Measurements from ENCODE around the gene RAD9B.
"Not testable (repeated sequence)": the region's sequence is repeated elsewhere in the genome, so short reads cannot be mapped to it uniquely, and the experiment has no call there.

Gene RAD9B

DNA sequence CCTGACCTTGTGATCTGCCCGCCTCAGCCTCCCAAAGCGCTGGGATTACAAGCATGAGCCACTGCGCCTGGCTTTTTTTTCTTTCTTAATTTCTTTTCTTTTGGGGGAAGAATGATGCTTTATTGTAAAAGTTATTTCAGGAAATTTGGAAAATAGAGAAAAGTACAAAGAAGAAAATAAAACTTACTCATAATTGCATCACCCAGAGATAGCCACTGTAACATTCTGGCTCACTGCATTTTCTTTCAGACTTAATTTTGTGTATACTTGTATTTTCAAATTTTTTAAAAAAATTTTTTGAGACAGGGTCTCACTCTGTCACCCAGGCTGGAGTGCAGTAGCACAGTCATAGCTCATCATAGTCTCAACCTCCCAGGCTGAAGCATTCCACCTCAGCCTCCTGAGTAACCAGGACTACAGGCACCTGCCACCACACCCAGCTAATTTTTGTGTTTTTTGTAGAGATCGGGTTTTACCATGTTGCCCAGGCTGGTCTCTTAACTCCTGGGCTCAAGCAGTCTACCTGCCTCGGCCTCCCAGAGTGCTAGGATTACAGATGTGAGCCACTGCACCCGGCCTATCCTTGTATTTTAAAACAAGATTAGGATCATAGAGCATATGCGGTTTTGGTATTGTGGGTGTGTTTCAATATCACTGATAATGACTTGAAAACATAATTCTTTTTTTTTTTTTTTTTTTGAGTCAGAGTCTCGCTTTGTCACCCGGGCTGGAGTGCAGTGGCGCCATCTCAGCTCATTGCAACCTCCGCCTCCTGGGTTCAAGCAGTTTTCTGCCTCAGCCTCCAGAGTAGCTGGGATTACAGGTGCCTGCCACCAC lies 19.0 kb downstream of the RAD9B start:
- not testable (repeated sequence) for H3K4me3 ChIP-seq (ENCODE audit: low read depth, low read length); DNase-seq (ENCODE audit: low read depth)

DNA sequence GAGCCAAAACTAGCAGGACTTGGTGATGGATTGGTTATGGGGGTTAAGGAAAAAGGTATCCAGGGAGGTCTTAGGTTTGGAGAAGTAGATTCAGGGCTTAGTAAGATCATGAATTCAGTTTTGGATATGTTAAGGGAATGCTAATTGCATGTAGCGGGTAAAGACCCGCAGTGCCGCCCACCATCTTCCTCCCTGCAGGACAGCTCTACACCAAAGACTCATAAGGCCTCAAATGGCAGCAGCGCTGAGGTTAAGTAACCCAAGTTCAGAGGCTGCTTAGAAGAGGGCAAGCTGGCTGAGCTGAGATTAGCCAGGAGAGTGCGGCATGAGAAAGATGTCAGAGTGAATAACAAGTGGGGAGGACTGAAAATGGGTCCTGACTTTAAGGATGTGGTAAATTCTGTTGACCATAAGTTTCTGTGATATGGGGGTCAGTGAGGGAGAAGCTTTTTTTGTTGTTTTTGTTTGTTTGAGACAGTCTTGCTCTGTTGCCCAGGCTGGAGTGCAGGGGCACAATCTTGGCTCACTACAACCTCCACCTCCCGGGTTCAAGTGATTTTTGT lies 26.2 kb downstream of the RAD9B start:
- no peak for DNase-seq (ENCODE audit: low read depth)
- no peak overlapping the region for H3K4me3 ChIP-seq (ENCODE audit: low read depth, low read length)

DNA sequence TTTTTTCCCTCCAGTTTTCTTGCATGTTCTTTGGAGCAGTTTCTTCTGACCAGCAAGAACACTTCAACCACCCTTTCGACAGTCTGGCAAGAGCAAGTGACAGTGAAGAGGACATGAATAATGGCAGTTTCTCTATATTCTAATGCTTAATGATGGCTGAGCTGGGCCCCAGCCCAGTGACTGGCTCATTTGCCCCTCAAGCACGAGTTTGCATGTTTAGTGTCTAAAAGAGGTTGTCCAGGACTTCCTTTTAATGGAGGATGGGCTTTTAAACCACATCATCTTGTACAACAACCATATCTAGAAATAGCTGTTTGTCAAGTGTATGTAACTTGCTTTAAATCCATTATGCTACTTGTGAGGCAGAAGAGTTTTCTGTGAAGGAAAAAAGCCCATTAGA lies 28.4 kb downstream of the RAD9B start:
- no peak overlapping the region for H3K4me3 ChIP-seq (ENCODE audit: low read depth, low read length)
- DNase-seq (ENCODE audit: low read depth): no peak

DNA sequence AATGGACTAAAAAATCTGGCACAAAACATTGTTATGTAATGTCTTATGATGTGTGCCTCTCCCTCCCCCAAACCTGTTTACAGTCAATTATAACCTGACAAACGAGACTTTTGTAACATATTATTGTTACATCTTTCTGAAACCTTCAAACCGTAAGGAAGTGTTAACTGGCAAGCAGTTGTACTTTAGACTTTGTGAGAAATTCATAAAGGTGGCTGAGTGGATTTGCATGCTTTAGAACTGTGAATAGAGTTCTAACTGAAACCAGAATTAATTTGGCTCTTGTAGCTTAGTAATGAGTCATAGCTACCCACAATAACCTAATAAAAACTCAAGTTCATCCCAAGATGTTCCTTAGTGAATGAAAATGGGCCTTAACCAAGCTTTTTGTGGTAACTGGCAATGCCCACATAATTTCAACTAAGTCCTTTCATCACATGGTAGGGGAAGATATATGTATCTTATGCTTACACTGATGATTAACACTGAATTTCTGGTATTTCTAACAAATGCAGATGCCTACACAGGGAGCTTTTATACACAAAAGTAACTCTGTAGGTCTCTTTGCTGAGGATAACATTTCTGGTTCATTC lies 29.7 kb downstream of the RAD9B start:
- no peak overlapping the region for H3K4me3 ChIP-seq (ENCODE audit: low read depth, low read length)
- DNase-seq (ENCODE audit: low read depth): peak; percentile 50

DNA sequence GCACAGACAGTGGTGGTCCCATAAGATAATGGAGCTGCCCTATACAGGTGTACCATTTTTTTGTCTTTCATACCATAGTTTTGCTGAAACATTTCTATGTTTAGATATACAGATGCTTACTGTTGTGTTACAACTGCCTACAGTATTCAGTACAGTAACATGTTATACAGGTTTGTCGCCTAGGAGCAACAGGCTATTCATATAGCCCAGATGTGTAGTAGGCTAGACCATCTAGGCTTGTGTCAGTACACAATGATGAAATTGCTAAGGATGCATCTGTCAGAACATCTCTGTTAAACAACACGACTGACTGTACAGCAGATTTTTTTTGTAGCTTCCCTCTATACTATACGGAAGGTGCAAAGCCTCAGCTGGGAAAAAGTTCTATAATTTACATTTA lies 30.5 kb downstream of the RAD9B start:
- no peak for DNase-seq (ENCODE audit: low read depth)

DNA sequence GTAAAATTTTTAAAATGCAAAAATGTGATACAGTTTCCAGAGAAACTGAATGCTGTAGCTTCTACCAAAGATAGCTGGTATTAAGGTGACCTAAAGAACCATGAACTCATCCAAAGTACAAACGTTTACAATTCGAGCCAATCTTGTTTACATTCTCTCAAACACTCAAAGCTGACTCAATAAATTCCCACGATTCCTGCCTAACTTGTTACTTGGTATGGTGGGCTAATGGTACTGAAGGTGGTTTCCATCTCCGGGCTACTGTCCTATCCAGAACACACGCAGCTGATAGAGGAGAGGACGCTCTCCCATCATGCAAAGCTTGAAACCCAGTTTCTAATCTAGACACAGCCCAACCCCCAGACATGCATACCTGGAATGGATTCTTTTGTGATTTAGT lies 31.5 kb downstream of the RAD9B start:
- no peak overlapping the region for H3K4me3 ChIP-seq (ENCODE audit: low read depth, low read length)
- no peak for DNase-seq (ENCODE audit: low read depth)

More for the DNA sequence above, 30.5 kb downstream of the RAD9B start:
- H3K4me3 ChIP-seq (ENCODE audit: low read depth, low read length): no peak overlapping the region

DNA sequence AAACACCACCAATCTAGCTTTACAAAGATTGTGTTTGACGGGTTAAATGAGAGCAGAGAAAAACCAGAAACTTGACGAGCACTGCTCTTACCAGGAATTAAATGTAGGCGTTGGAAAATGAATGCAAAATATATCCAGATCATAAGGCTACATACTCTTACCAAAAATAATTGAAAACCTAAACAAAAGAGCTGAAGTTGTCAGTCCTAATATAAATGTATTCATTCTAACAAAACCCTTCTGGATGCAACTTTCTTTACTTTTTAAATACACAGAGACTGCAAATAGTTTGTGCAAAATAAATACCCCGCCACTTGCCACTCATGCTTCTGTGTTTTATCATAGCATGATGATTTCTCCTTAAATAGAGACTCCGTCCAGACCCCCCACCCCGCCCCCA lies 32.7 kb downstream of the RAD9B start:
- DNase-seq (ENCODE audit: low read depth): no peak
- no peak overlapping the region for H3K4me3 ChIP-seq (ENCODE audit: low read depth, low read length)

DNA sequence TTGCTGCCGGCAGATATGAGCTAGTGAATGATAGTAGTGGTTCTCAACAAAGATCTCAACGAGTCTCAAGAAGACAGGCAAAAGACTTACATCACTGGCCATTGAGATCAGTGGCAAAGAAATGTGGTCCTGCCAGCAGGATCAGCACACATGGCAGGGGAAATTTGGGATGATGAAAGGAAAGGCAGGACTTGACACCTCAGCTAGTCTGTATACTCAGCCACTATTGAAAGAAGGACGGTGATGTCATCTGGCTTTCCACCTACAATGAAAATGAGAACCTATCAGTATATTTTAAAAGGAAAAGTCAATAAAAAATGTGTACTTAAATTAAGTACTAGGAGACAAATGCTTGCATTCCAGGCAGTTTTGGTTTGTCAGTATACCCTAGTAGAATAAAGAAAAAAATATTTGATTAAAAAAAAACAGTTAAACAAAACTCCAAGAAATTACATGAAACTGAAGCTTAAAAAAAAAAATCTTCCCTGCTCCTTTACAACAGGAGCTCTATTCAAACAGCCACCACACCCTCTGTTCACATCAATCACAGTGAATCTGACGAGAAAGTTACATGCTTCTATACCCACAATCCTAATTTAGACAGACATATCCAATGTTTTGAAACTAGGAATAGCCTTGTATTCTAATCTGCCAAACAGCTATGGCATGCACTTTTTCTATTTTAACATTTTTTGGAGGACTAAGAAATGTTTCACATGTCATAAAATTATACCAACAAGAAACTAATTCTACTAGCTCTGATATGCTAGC lies 34.9 kb downstream of the RAD9B start:
- H3K4me3 ChIP-seq (ENCODE audit: low read depth, low read length): no peak overlapping the region
- DNase-seq (ENCODE audit: low read depth): no peak

DNA sequence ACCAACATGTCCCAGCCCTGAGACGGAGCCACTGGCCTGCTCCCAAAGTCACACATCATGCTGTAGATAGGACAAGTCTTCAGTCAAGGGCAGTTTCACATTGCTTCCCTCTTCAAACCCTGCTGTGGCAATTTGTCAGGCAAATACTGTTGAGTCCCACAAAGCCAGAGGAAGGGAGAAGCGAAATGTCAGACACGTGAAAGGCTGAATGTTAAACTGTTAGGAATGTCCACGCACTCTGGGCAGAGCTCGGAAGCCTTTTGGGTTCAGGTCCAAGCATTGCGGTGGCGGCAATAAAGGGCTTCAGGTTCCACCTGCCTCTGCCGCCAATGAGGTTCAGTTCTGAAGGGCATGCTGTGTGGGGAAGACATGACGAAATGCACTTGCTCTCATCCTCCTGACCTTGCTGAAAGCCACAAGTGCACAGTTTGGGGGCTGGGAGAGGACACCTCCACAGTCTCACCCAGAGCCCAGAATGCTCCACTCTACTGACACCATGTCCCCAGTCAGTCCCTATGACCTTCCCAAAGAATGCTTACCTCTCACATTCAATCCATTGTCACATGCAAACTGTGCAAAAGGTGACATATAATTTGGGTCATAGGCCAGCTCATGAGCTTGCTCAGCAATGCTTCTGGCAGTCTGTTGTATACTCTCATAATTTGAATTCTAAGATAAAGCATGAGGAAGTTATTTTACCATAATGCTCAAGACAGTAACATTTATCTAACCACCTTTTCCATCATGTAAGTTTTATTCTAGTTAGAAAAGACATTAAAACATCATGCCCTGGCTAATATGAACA lies 35.7 kb downstream of the RAD9B start:
- H3K4me3 ChIP-seq (ENCODE audit: low read depth, low read length): no peak overlapping the region
- no peak for DNase-seq (ENCODE audit: low read depth)

DNA sequence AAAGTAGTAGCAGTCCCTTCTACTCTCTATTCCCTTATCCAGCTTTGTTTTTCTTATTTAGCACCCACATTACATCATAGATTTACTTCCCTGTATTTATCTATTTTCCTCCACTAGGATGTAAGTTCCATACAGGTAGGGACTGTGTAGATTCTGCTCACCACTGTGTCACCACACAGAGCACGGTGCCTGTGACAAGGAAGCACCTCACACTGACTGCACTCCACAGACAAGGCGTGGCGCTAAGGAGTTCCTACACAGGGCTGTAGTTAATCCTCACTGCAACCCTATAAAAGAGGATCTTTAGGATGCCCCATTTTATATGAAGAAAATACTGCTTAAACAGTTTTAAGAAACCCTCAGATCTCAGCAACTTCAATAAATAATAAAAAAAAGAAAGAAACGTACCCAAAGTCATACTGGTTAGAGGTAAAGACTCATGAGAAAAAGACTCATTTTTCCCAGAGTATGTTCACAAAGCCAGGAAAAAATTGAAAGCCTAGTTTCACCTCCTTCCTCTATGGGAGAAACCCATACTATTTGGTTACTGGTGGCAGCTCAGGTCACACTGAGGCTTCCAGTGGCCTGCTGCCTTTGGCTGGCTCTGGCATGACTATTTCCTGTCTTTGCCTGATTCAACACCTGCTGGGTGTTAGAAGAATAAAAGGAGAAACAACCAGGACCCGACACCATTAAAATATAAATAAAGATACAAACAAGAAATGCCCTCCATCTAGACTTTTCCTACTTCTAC lies 36.9 kb downstream of the RAD9B start:
- no peak overlapping the region for H3K4me3 ChIP-seq (ENCODE audit: low read depth, low read length)
- no peak for DNase-seq (ENCODE audit: low read depth)

DNA sequence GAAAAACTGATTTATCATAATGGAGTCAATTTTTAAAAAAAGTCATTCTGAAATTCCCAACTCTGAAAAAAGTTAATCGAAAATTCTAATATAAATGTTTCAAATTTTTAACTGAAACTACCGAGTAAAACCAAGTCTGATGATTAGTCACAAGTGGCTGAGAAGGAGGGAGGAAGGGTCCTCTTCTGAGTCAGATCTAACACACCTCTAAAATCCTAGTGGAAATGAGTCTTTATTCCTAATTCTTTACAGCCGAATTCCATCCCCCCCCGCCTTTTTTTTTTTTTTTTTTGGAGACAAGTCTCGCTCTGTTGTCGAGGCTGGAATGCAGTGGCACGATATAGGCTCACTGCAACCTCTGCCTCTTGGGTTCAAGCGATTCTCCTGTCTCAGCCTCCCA lies 37.9 kb downstream of the RAD9B start:
- no peak for DNase-seq (ENCODE audit: low read depth)
- H3K4me3 ChIP-seq (ENCODE audit: low read depth, low read length): no peak overlapping the region

DNA sequence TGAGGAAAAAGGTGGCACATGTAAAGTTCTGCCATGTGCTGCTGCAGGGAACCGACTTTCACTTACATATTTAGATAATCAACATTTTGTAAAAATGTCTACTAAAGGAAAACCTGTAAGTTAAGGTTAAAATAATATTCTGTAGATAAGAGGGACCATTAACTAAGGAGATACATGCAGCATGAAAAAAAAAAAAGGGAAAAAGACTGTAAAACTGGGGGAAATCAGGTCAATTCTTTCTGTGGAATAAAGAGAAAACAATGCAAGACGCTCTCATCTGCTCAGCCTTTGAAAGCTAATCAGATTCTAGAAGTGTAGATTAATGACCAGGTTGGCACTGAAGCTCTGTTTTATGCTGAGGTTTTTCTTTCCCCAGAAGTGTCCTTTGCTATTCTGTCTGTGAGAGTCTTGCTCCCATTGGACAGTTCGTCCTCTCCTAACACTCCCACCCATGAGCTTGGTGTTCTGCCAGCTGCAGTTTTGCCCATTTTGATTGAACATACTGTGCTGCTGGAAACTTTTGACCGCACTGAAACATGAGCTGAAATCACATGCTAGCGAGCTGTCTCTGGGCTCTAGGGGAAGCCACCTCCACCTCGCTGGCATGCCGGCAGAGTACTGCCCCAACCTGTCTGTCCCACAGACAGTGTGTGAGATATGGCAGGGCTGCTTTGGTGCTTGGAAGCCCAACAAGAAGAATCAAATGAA lies 41.3 kb downstream of the RAD9B start:
- peak; percentile 76 for DNase-seq (ENCODE audit: low read depth)
- no peak overlapping the region for H3K4me3 ChIP-seq (ENCODE audit: low read depth, low read length)

DNA sequence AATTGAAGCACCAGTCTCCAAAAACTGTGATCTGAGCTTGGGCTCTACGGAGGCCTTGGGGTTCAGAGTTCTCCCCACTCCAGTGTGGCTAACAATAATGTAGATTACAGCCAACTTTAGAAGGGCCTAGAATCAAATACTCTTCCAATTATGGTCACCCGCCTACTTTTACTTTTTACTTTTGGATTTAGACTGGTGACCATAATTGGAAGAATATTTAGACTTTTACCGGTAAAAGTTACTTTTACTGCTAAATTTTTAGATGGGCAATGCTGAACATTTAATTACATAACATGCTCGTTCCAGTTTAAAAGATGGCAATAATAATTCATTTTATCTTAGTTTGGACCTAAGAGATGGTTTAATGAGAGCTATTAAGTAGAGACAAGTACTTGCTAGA lies 41.8 kb downstream of the RAD9B start:
- no peak overlapping the region for H3K4me3 ChIP-seq (ENCODE audit: low read depth, low read length)
- DNase-seq (ENCODE audit: low read depth): no peak

DNA sequence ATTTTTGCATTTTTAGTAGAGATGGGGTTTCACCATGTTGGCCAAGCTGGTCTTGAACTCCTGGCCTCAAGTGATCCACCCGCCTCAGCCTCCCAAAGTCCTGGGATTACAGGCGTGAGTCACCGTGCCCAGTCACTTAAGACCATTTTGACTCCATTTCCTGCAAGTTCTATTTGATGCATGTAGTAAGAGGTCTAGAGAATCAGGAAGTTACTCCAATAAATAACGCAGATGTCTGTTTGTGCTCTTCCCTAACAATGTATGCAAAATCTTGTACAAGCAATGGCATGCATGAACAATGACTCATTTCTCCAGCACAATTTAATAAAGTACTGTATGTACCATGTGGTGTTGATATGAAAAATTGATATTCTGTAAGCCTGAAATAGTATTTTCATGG lies 43.1 kb downstream of the RAD9B start:
- DNase-seq (ENCODE audit: low read depth): peak; percentile 91
- not testable (repeated sequence) for H3K4me3 ChIP-seq (ENCODE audit: low read depth, low read length)

DNA sequence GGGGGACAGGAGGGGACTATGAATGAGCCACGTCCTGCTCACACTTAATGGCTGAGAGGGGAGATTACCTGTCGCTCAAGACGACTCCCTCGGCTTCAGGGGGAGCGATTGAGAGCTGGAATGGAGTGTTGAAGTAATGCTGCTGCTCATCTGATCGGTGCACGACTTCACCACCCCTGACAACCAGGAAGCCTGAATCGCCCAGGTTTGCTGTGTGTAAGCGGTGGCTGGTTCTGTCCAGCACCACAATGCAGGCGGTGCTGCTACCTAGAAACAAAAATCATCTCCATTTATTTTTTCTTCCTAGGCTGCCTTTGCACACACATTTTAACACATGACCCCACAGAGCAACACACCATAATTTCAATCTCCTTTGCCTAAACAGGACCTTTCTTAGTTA lies 43.7 kb downstream of the RAD9B start:
- no peak for DNase-seq (ENCODE audit: low read depth)
- H3K4me3 ChIP-seq (ENCODE audit: low read depth, low read length): no peak overlapping the region

DNA sequence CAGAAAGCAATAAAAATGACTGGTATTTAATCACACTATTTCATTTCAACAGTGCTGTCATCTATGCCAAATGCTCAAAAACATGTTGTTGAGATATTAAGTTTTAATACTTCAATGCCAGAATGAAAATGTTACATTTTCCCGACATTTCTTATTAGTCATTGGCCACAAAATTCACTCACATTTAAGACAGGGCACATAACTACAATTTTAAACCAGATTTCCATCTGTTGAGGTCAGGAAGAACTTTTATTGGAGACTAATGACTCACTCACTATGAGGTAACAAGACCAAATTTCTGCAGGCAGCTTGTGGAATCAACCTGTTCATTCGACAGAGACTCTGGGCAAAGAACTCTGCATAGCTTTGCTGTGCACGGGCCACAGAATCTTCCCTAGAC lies 44.2 kb downstream of the RAD9B start:
- peak; percentile 69 for DNase-seq (ENCODE audit: low read depth)
- H3K4me3 ChIP-seq (ENCODE audit: low read depth, low read length): no peak overlapping the region

DNA sequence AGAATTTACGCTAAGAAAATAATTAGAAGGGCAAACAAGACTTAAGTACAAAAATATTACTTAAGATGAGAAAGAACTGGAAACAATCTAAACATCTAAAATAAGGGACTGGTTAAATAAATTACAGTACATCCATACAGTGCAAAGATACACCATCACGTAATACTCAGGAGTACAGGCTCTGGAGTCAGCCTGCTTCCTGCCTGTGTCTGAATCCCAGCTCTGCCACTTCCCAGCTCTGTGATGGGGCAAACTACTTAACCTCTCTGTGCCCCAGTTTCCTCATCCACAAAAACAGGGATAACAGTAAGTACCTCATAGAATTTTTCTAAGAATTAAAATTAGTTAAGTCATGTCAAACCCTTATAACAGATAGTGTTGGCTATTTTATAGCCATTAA lies 45.0 kb downstream of the RAD9B start:
- H3K4me3 ChIP-seq (ENCODE audit: low read depth, low read length): no peak overlapping the region
- no peak for DNase-seq (ENCODE audit: low read depth)

DNA sequence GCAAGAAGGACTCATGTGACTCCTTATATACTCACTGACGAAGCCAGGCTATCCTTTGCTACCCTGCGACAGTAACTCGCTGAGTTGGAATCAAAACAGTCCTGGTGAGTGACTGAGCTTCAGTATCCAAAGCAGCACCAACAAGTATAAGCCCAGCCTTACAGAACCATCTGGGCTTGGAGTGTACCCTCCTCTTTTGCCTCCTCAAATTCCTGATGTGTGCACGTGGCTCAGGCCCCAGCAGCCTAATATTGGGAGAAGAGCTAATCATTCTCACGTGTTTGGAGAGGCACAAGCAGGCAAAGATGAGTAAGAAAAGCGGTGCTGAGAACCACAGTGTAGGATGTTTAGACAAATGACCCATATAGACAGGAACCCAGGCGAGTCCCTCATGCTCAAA lies 46.5 kb downstream of the RAD9B start:
- H3K4me3 ChIP-seq (ENCODE audit: low read depth, low read length): no peak overlapping the region
- DNase-seq (ENCODE audit: low read depth): no peak
